GM20431 (cell line): ENCODE results near the gene ZNF674.
"Not testable (repeated sequence)": the region's sequence is repeated elsewhere in the genome, so short reads cannot be mapped to it uniquely, and the experiment has no call there.

ENCODE experiments used
- in situ Hi-C: fragments of 300-500 bp; cut with MseI, MboI; formaldehyde crosslinking; loops from one replicate; pipeline ENCODE4 v1.15.0; 2020; ENCODE audit warnings: low sequenced_read_pairs; ENCODE audit not compliant: unreplicated experiment

Gene ZNF674

GRCh38 chrX:46485897-46486296 is 59.3 kb downstream of the ZNF674 start:
- in situ Hi-C loops: no loop called here

- in situ Hi-C loops: not testable (repeated sequence)
Measured at GRCh38 chrX:46478634-46479033, 66.6 kb downstream of the ZNF674 start.

- in situ Hi-C loops: no loop called here
Measured at GRCh38 chrX:46477435-46477834, 67.8 kb downstream of the ZNF674 start.

- in situ Hi-C loops: no loop called here
Measured at GRCh38 chrX:46465203-46465602, 80.0 kb downstream of the ZNF674 start.

- in situ Hi-C loops: no loop called here
Measured at GRCh38 chrX:46463682-46464081, 81.5 kb downstream of the ZNF674 start.

GRCh38 chrX:46461660-46462191 is 83.5 kb downstream of the ZNF674 start:
- in situ Hi-C loops: no loop called here

- in situ Hi-C loops: not testable (repeated sequence)
Measured at GRCh38 chrX:46460801-46461659, 84.2 kb downstream of the ZNF674 start.

- in situ Hi-C loops: no loop called here
Measured at GRCh38 chrX:46459603-46460002, 85.6 kb downstream of the ZNF674 start.

- in situ Hi-C loops: no loop called here
Measured at GRCh38 chrX:46456125-46456922, 88.9 kb downstream of the ZNF674 start.
